Stimulated activated CD4-positive, alpha-beta T cell treated with anti-CD3 and anti-CD28 coated beads, Interleukin-2, amount 100 ng/mL, for 48 hours (primary cell): ENCODE measurements around the gene HYCC1.
"Not testable (repeated sequence)": the region's sequence is repeated elsewhere in the genome, so short reads cannot be mapped to it uniquely, and the experiment has no call there.

Experiments used
- DNase-seq, 2 donors: peaks; one replicate each; pipeline ENCODE4 v3.0.0-alpha.2; 2020

The HYCC1 gene

DNA sequence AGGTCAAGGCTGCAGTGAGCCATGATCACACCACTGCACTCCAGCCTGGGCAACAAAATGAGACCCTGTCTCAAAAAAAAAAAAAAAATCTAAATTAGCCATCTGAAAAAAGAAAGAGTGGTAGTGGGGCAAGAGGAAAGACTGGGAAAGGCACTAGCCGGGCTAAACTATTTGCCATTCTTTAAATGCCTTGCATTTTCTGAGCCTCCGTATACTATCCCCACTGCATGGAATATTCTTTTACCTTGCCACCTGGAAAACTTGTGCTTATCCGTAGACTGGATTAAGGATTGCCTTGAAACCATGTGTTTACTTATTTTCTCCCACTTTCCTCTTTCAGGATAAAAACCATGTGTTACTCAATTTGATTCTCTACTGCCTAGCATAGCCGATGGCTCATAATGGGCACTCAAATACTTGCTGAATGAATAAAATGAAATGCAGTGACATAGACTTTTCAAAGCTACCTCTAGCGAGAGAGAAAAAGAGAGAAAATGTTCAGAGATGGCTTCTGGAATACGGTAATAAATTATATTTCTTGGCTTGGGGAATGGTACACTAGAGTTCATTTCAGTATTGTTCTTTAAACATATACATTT, 30.6 kb downstream of the HYCC1 start:
- no peak for DNase-seq

DNA sequence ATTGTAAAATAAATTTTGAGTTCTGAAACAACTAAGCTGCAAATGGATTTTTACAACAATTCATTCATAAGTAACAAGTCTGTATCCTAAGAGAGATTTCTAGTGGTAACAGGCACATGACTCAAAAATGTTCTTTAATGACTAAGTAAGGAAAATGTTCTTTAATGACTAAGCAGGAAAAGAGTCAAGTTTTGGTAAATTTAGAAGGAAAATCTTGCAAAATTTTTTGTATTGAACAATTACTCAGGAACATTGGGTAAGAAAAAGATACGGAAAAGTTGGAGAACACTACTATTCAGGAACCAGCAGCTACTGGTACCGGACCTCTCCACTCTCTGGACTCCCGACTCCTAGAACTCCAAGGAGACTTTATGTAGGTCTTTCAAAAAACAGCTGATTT, 33.5 kb downstream of the HYCC1 start:
- DNase-seq = no peak

DNA sequence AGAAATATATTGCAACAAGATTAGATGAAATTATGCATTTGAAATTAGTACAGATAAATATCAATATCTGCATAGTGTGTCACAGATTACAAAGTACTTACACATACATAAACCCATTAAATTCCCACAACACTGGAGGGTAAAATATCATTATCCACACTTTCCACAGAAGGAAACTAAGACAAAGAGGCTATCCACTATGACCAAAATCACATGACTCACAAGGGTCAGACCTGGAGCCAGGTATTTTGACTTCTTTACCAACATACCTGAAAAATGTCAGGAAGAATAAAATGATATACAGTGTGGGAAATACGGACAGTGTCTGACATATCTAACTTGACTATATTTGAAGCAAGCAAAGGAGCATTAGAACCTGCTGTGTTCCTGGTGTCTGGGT, 34.1 kb downstream of the HYCC1 start:
- no peak for DNase-seq

DNA sequence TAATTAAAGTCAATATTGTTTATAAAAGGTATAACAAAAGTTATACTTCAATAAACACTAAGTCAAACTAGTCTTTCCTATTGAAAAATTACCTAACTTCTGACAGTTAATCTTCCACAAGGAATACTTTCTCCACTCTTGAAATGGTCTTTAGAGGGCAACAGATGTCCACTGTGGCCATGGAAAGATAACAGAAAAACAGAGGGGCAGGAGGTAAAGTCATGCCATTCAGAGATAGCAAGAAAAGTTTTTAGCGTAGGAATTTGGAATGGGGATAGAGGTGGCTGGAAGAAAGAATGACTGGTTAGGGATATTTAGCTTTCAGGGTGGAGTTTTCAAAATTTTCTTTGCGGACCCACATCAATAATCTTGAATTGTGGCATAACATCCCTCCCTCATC, 34.7 kb downstream of the HYCC1 start:
- no peak for DNase-seq

DNA sequence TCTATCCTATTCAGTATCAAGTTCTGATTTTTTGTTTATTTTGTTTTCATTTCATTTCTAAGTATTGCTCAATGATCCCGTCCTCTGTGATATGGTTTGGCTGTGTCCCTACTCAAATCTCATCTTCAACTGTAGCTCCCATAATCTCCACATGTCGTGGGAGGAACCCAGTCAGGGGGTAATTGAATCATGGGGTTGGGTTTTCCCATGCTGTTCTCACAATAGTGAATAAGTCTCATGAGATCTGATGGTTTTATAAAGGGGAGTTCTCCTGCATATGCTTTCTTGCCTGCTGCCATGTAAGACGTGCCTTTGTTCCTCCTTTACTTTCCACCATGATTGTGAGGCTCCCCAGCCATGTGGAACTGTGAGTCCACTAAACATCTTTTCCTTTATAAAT, 39.3 kb downstream of the HYCC1 start:
- not testable (repeated sequence) for DNase-seq

DNA sequence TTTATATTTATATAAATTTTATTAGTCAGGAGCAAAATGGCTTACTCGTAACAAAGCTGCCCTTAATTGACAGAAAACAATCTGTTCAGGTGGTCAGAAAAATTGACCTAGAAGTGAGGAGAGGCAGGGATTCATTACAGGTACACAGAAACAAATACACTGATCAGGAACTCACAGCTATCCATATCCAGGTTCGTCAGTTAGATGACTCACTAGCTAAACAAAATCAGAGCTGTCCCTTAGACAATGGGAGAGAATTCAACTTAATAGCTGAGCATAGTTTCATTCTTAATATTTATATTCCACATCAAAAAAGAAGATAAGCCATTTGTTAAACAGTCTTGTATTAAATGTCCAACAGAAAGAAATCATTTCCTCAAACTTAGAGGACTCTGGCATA, 41.7 kb downstream of the HYCC1 start:
- DNase-seq = no peak

DNA sequence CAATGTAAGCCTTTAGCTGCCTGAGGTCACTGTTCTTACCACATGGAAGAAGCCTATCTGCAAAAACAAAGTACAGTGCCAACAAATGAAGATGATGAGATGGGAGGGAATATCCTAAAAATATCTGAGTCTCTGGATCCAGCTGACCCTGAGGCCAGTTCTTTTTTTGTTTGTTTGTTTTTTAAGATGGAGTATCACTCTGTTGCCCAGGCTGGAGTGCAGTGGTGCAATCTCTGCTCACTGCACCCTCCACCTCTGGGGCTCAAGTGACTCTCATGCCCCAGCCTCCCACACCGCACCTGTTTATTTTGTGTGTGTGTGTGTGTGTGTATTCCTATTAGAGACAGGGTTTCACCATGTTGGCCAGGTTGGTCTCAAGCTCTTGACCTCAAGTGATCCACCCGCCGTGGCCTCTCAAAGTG, 44.9 kb downstream of the HYCC1 start:
- DNase-seq = no peak
